Erythroblast (primary cell): ENCODE measurements around the gene DEXI.

ENCODE experiments used
- GATA1 ChIP-seq: IDR thresholded peaks from 2 replicates; pipeline ENCODE4 v1.6.1; 2011; ENCODE audit warnings: low read depth, mild to moderate bottlenecking, control low read depth, low read length, moderate library complexity
- POLR2A ChIP-seq: IDR thresholded peaks from 2 replicates; pipeline ENCODE4 v1.6.1; 2011; ENCODE audit warnings: mild to moderate bottlenecking, low read length

GRCh38 chr16:10926094-10926493 lies 16.2 kb downstream of the DEXI start:
- TF ChIP-seq POLR2A (no peak), GATA1 (no peak)
